A549 (cell line): ENCODE results near the gene MRLN.

Experiments
- HOXB5 ChIP-seq: fragments of 250-450 bp; sonication (Bioruptor Pico); IDR thresholded peaks from 2 replicates; pipeline ENCODE4 v1.5.0; 2020; ENCODE audit warnings: mild to moderate bottlenecking, moderate library complexity
- JUN ChIP-seq, 2 experiments: fragments of >200 bp; sonication (Bioruptor Twin); formaldehyde crosslinking; IDR thresholded peaks; 2 replicates in 1 of 2; 3 replicates in 1 of 2; pipeline ENCODE4 v1.6.1; 2016 to 2017
- JUNB ChIP-seq: fragments of >200 bp; sonication (Bioruptor Twin); formaldehyde crosslinking; IDR thresholded peaks from 2 replicates; pipeline ENCODE4 v1.6.1; 2016
- NFE2L2 ChIP-seq: fragments of 150-350 bp; conservative IDR thresholded peaks from 2 replicates; pipeline ENCODE4 v1.6.1; 2014; ENCODE audit warnings: low read length
- PHF8 ChIP-seq: fragments of 200-600 bp; sonication (generic); IDR thresholded peaks from 2 replicates; pipeline ENCODE4 v1.6.1; 2016; ENCODE audit warnings: low read depth, mild to moderate bottlenecking, antibody characterized with exemption, moderate library complexity, borderline replicate concordance
- POLR2A ChIP-seq: IDR thresholded peaks from 2 replicates; pipeline ENCODE4 v1.6.1; 2012; ENCODE audit warnings: mild to moderate bottlenecking, low read length
- RARB ChIP-seq: fragments of 250-450 bp; sonication (Bioruptor Pico); IDR thresholded peaks from 2 replicates; pipeline ENCODE4 v1.8.0; 2021; ENCODE audit warnings: mild to moderate bottlenecking, moderate library complexity
- SMC3 ChIP-seq: fragments of >200 bp; sonication (Bioruptor Twin); formaldehyde crosslinking; IDR thresholded peaks from 3 replicates; pipeline ENCODE4 v1.6.1; 2018; ENCODE audit warnings: inconsistent platforms
- TF ChIP-seq, protein P1 (sequence below): fragments of 200-600 bp; sonication (generic); IDR thresholded peaks from 2 replicates; pipeline ENCODE4 v1.6.1; 2016; ENCODE audit warnings: antibody characterized with exemption, mild to moderate bottlenecking, moderate library complexity
- TF ChIP-seq, protein P2 (sequence below): fragments of >200 bp; sonication (Bioruptor Twin); formaldehyde crosslinking; IDR thresholded peaks from 3 replicates; pipeline ENCODE4 v1.5.1; 2016

DNA sequence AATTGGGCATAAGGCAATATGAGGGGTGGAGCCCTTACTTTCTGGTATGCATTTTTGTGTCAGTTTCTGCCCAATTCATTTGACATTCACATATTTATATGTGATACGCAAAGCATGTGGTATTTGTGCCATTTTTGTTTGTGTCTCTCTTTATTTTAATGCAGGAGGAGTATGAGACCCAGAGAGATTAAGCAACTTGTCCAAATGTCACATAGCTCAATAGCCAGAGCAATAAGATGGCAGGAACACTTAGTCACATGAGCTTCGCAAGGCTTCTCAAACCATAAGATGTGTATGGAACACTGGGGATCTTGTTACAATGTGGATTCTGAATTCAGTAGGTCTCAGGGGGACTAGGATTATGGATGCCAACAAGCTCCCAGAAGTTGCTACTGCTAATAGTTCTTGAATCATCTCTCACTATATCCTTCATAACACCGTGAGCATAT is 19.2 kb downstream of the MRLN start:
- TF ChIP-seq RARB (CRISPR knock-in tag) (no peak), JUN (IDR thresholded peaks at IDR 0.05) (no peak), POLR2A (no peak), JUNB (no peak), PHF8 (no peak), HOXB5 (no peak), NFE2L2 (no peak), SMC3 (no peak)
- TF ChIP-seq, protein P1, sequence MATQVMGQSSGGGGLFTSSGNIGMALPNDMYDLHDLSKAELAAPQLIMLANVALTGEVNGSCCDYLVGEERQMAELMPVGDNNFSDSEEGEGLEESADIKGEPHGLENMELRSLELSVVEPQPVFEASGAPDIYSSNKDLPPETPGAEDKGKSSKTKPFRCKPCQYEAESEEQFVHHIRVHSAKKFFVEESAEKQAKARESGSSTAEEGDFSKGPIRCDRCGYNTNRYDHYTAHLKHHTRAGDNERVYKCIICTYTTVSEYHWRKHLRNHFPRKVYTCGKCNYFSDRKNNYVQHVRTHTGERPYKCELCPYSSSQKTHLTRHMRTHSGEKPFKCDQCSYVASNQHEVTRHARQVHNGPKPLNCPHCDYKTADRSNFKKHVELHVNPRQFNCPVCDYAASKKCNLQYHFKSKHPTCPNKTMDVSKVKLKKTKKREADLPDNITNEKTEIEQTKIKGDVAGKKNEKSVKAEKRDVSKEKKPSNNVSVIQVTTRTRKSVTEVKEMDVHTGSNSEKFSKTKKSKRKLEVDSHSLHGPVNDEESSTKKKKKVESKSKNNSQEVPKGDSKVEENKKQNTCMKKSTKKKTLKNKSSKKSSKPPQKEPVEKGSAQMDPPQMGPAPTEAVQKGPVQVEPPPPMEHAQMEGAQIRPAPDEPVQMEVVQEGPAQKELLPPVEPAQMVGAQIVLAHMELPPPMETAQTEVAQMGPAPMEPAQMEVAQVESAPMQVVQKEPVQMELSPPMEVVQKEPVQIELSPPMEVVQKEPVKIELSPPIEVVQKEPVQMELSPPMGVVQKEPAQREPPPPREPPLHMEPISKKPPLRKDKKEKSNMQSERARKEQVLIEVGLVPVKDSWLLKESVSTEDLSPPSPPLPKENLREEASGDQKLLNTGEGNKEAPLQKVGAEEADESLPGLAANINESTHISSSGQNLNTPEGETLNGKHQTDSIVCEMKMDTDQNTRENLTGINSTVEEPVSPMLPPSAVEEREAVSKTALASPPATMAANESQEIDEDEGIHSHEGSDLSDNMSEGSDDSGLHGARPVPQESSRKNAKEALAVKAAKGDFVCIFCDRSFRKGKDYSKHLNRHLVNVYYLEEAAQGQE, result no peak
- TF ChIP-seq, protein P2, sequence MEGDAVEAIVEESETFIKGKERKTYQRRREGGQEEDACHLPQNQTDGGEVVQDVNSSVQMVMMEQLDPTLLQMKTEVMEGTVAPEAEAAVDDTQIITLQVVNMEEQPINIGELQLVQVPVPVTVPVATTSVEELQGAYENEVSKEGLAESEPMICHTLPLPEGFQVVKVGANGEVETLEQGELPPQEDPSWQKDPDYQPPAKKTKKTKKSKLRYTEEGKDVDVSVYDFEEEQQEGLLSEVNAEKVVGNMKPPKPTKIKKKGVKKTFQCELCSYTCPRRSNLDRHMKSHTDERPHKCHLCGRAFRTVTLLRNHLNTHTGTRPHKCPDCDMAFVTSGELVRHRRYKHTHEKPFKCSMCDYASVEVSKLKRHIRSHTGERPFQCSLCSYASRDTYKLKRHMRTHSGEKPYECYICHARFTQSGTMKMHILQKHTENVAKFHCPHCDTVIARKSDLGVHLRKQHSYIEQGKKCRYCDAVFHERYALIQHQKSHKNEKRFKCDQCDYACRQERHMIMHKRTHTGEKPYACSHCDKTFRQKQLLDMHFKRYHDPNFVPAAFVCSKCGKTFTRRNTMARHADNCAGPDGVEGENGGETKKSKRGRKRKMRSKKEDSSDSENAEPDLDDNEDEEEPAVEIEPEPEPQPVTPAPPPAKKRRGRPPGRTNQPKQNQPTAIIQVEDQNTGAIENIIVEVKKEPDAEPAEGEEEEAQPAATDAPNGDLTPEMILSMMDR, result no peak
